Measurements from ENCODE around the gene ANKFN1. TPM values are rescaled to one million over a fixed set of nuclear protein-coding genes. Genes with fewer than 3 reads are reported as not detected.

The ANKFN1 gene
- 0.24 TPM for polyA plus RNA-seq
- long read RNA-seq, donor 1 = 0 reads
- long read RNA-seq, donor 2 = 0 reads
- long read RNA-seq, donor 3 = 0 reads
- long read RNA-seq, donor 4 = 0 reads
- long read RNA-seq, donor 5 = 0 reads
- long read RNA-seq, donor 6 = 0 reads
- long read RNA-seq, donor 7 = 0 reads
- long read RNA-seq, donor 8 = 0 reads
- long read RNA-seq, donor 9 = 0 reads
- long read RNA-seq, donor 10 = 0 reads
- long read RNA-seq, donor 11 = 0 reads

DNA sequence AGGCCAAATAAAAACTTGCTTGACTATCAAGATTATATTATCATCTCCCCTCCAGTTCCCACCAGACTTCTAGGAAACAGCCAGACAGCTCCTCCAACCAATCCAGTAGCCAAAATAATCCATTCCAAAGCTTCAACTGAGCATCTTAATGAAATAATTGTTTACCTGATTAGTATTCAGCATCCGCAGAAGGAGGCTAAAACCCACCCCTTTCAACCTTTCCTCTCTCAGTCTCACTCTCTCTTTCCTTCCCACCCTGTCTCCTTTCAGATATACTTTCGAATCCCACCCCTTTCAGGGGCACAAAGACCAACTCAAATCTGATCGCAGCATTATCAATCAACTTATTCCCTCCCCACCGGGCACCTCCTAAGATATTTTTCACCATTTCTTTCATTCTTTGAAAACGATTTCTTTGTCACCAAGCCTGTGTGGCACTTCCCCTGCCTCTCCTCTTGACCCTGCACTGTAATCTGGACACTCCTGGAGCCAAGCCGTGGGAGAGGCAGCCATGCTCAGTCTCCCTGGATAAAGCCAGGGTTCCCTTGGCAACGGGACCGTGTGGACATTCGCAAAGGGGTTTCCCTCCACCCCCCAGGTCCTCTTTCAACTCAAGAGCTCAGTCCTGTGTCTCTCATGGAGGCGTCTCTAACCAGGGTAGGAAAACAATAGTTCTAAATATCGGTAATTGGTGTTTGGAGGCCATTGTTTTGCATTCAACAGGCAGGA is at the start of gene ANKFN1:
TSS of gene ANKFN1 (plus strand) at position 602 of the 729 bp plus-strand sequence. CDS start 59,193 bp downstream, outside the sequence.
- 83% methylated on average over 3 of the region's 11 CpGs for WGBS (ENCODE audit: insufficient coverage, low lambda C conversion rate)
- Histone ChIP-seq H3K4me3 (ENCODE audit: low read length) (no peak within 1 kb of the TSS), H3K4me1 (ENCODE audit: control insufficient read depth, insufficient read depth, low read length) (peaks cover 6% of the 10 kb centered on the region), H3K27ac (ENCODE audit: low read length) (no peak within 1 kb of the TSS), H3K27me3 (ENCODE audit: control insufficient read depth, insufficient read depth, low read length) (no peaks in the 10 kb centered on the region), H3K36me3 (ENCODE audit: control insufficient read depth, insufficient read depth, low read length) (no peaks in the 10 kb centered on the region), H3K9me3 (ENCODE audit: control insufficient read depth, low read depth, low read length) (no peaks in the 10 kb centered on the region)
- DNase-seq = no peak

DNA sequence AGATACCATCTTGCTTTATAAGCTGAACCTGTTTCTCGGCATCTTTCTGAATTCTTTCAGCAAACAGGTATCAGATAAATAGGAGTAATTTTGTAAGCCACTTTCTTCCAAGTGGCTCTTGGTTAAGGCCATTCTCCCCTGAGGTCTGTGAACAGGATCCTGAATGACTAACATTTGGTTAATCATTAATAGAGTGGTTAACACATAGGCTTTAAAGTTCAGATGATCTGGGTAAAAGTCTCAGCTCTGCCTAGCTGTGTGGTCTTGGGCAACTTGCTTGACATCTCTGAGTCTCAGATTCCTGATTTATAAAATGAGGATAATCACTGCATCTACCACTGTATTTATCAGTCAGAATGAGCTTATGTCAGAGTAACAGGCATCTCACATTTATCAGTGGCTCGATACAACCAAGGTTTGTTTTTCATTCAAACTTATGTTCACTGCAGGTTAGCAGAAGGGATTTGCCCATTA is 44.4 kb upstream of the ANKFN1 start:
- WGBS (ENCODE audit: insufficient coverage, low lambda C conversion rate) = no CpG with 5 or more reads among the region's 2 CpGs
- peak; percentile 71 to 77 for DNase-seq

DNA sequence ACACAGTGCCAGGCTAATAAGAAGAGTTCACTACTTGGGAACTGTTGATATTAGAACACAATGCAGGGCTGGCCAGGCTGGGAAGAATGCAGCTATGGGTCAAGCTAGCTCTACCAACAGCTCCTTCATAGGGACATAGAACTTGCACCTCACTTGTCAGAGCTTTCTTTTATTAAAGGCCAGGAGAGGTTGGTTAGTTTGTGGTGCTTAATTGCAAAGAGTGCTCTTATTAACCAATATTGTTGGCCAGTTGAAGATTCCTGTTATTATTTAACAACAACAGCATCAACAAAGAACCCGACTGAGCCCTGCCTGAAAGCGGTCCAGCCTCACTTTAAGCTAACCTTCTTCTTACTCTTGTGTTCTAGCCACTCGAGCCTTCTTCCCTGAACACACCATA is 43.4 kb upstream of the ANKFN1 start:
- DNase-seq = no peak
- Histone ChIP-seq H3K4me1 (ENCODE audit: control insufficient read depth, insufficient read depth, low read length) (peaks cover 10% of the 10 kb centered on the region), H3K36me3 (ENCODE audit: control insufficient read depth, insufficient read depth, low read length) (no peaks in the 10 kb centered on the region), H3K27me3 (ENCODE audit: control insufficient read depth, insufficient read depth, low read length) (no peaks in the 10 kb centered on the region), H3K9me3 (ENCODE audit: control insufficient read depth, low read depth, low read length) (no peaks in the 10 kb centered on the region), H3K27ac (ENCODE audit: low read length) (no peak overlapping the region), H3K4me3 (ENCODE audit: low read length) (no peak overlapping the region)
- 89% methylated on average over 3 of the region's 3 CpGs for WGBS (ENCODE audit: insufficient coverage, low lambda C conversion rate)

More for the DNA sequence above, 44.4 kb upstream of the ANKFN1 start:
- H3K4me3 ChIP-seq (ENCODE audit: low read length) = no peak overlapping the region
- peaks cover 10% of the 10 kb centered on the region for H3K4me1 ChIP-seq (ENCODE audit: control insufficient read depth, insufficient read depth, low read length)
- H3K27me3 ChIP-seq (ENCODE audit: control insufficient read depth, insufficient read depth, low read length) = no peaks in the 10 kb centered on the region
- H3K36me3 ChIP-seq (ENCODE audit: control insufficient read depth, insufficient read depth, low read length) = no peaks in the 10 kb centered on the region
- no peaks in the 10 kb centered on the region for H3K9me3 ChIP-seq (ENCODE audit: control insufficient read depth, low read depth, low read length)
- peak overlapping the region; percentile 23 for H3K27ac ChIP-seq (ENCODE audit: low read length)

- no peaks in the 10 kb centered on the region for H3K27me3 ChIP-seq (ENCODE audit: control insufficient read depth, insufficient read depth, low read length)
- WGBS (ENCODE audit: insufficient coverage, low lambda C conversion rate) = 86% methylated on average over 2 of the region's 4 CpGs
- peaks cover 10% of the 10 kb centered on the region for H3K4me1 ChIP-seq (ENCODE audit: control insufficient read depth, insufficient read depth, low read length)
- no peak overlapping the region for H3K4me3 ChIP-seq (ENCODE audit: low read length)
- H3K27ac ChIP-seq (ENCODE audit: low read length) = no peak overlapping the region
- no peaks in the 10 kb centered on the region for H3K36me3 ChIP-seq (ENCODE audit: control insufficient read depth, insufficient read depth, low read length)
- no peaks in the 10 kb centered on the region for H3K9me3 ChIP-seq (ENCODE audit: control insufficient read depth, low read depth, low read length)
- peak; percentile 33 to 61 for DNase-seq
Measured at GRCh38 chr17:56110463-56111135, 42.7 kb upstream of the ANKFN1 start.

DNA sequence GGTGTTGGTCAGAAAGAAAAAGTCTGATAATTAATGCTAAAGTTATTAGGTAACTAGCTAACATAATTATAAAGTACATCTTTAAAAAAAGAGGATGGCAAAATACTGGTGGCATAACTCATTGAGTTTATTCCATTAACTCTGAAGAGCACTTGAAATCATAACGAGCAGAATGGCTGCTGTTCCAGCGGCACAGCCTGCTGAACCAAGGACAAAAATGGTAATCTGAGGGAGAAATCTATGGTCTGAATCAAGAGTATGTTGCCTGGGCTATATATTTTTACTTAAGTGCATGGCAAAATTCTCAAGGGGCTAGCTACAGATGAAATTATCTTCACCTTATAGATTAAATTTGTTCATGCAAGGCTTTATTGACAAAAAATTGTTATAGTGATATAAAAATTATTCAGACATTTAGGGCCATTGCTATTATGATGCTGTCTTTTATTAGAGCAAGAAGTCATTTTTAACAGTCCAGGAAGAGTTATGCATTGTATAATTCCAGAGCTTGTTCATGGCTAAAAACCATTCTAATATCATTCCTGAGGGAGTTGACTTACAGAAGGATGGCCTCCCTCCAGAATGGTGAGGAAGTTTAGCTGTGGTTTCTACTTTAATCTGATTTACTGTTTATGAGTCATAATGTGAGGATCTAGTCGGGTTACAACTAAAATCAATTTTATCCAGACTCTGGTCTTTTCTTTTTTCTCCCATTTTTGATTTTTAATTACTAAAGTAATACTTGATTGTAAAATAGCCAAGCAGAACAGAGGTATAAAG is 41.4 kb upstream of the ANKFN1 start:
- Histone ChIP-seq H3K27ac (ENCODE audit: low read length) (no peak overlapping the region), H3K36me3 (ENCODE audit: control insufficient read depth, insufficient read depth, low read length) (no peaks in the 10 kb centered on the region), H3K4me1 (ENCODE audit: control insufficient read depth, insufficient read depth, low read length) (peaks cover 10% of the 10 kb centered on the region), H3K9me3 (ENCODE audit: control insufficient read depth, low read depth, low read length) (no peaks in the 10 kb centered on the region), H3K4me3 (ENCODE audit: low read length) (no peak overlapping the region), H3K27me3 (ENCODE audit: control insufficient read depth, insufficient read depth, low read length) (no peaks in the 10 kb centered on the region)
- DNase-seq = no peak
- 44% methylated on average over 1 of the region's 3 CpGs for WGBS (ENCODE audit: insufficient coverage, low lambda C conversion rate)

DNA sequence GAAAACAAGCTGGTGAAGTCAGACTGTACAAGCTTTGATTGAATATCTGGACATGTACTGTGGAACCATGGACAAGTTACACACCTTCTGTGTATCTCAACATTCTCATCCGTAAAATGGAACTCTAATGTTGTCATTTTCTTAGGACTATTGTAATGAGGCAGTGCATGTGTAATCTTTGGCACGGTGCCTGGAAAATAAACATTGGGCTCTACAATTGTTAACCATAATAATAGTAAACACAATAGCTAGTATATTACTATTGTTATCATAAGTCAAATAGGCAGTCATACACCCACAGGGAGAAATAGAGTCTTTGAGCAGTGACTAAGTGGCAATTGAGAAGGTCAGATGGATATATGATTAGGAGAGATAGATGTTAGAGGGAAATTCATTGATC is 39.8 kb upstream of the ANKFN1 start:
- peaks cover 8% of the 10 kb centered on the region for H3K4me1 ChIP-seq (ENCODE audit: control insufficient read depth, insufficient read depth, low read length)
- no peak overlapping the region for H3K27ac ChIP-seq (ENCODE audit: low read length)
- no CpG with 5 or more reads among the region's 2 CpGs for WGBS (ENCODE audit: insufficient coverage, low lambda C conversion rate)
- no peaks in the 10 kb centered on the region for H3K9me3 ChIP-seq (ENCODE audit: control insufficient read depth, low read depth, low read length)
- H3K4me3 ChIP-seq (ENCODE audit: low read length) = no peak overlapping the region
- H3K36me3 ChIP-seq (ENCODE audit: control insufficient read depth, insufficient read depth, low read length) = no peaks in the 10 kb centered on the region
- H3K27me3 ChIP-seq (ENCODE audit: control insufficient read depth, insufficient read depth, low read length) = no peaks in the 10 kb centered on the region
- DNase-seq = peak in 1 of 2 donors; percentile 14

- Histone ChIP-seq H3K4me1 (ENCODE audit: control insufficient read depth, insufficient read depth, low read length) (peaks cover 1% of the 10 kb centered on the region), H3K27me3 (ENCODE audit: control insufficient read depth, insufficient read depth, low read length) (no peaks in the 10 kb centered on the region), H3K27ac (ENCODE audit: low read length) (no peak overlapping the region), H3K9me3 (ENCODE audit: control insufficient read depth, low read depth, low read length) (no peaks in the 10 kb centered on the region), H3K4me3 (ENCODE audit: low read length) (no peak overlapping the region), H3K36me3 (ENCODE audit: control insufficient read depth, insufficient read depth, low read length) (no peaks in the 10 kb centered on the region)
- 100% methylated on average over 1 of the region's 1 CpG for WGBS (ENCODE audit: insufficient coverage, low lambda C conversion rate)
- no peak for DNase-seq
Measured at GRCh38 chr17:56114469-56114868, 38.8 kb upstream of the ANKFN1 start.

GRCh38 chr17:56119191-56119590 is 34.1 kb upstream of the ANKFN1 start:
- DNase-seq = no peak
- Histone ChIP-seq H3K9me3 (ENCODE audit: control insufficient read depth, low read depth, low read length) (no peaks in the 10 kb centered on the region), H3K27ac (ENCODE audit: low read length) (no peak overlapping the region), H3K27me3 (ENCODE audit: control insufficient read depth, insufficient read depth, low read length) (no peaks in the 10 kb centered on the region), H3K36me3 (ENCODE audit: control insufficient read depth, insufficient read depth, low read length) (no peaks in the 10 kb centered on the region), H3K4me3 (ENCODE audit: low read length) (no peak overlapping the region), H3K4me1 (ENCODE audit: control insufficient read depth, insufficient read depth, low read length) (no peaks in the 10 kb centered on the region)
- WGBS (ENCODE audit: insufficient coverage, low lambda C conversion rate) = 80% methylated on average over 1 of the region's 2 CpGs

DNA sequence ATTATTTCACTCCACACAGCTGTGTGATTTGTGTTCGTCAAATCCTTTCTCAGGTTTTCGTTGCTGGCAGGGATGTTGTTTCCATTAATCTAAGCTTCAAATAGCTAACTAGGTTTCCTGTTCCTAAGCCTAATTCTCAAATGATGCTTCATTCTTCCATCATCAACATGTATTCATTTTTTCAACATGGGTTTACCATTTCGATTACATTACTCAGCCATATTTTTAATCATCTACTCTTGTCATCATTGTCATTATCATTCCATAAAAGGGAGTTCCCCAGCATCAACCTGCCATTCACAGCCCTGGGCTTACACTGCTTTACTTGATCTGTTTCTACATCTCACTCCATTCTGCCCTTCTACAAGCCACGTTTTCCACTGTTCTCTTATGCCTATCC is 33.3 kb upstream of the ANKFN1 start:
- Histone ChIP-seq H3K4me3 (ENCODE audit: low read length) (no peak overlapping the region), H3K36me3 (ENCODE audit: control insufficient read depth, insufficient read depth, low read length) (no peaks in the 10 kb centered on the region), H3K27me3 (ENCODE audit: control insufficient read depth, insufficient read depth, low read length) (no peaks in the 10 kb centered on the region), H3K4me1 (ENCODE audit: control insufficient read depth, insufficient read depth, low read length) (no peaks in the 10 kb centered on the region), H3K27ac (ENCODE audit: low read length) (no peak overlapping the region), H3K9me3 (ENCODE audit: control insufficient read depth, low read depth, low read length) (no peaks in the 10 kb centered on the region)
- no peak for DNase-seq
- WGBS (ENCODE audit: insufficient coverage, low lambda C conversion rate) = 78% methylated on average over 4 of the region's 4 CpGs

Data from large intestine (tissue), 12 donors.